Fibroblast of mammary gland (primary cell): Measurements from ENCODE around the gene SPACA5.
A peak's percentile ranks its signal among the peaks of the same experiment; 100 is the strongest.
"Not testable (repeated sequence)": the region's sequence is repeated elsewhere in the genome, so short reads cannot be mapped to it uniquely, and the experiment has no call there.

Source experiments
- DNase-seq: peaks from one replicate; pipeline ENCODE4 v3.0.0-alpha.2; 2010; ENCODE audit warnings: low read depth
- H3K4me3 ChIP-seq: 2 replicates; pipeline ENCODE4 v1.5.1; 2011; ENCODE audit warnings: low read depth, mild to moderate bottlenecking, low read length, moderate library complexity; ENCODE audit not compliant: control insufficient read depth
- TF ChIP-seq, protein P1 (sequence below): conservative IDR thresholded peaks from 2 replicates; pipeline ENCODE4 v1.5.1; 2011; ENCODE audit warnings: low read depth, low read length, inconsistent platforms; ENCODE audit not compliant: control insufficient read depth, insufficient read depth

The SPACA5 gene

DNA sequence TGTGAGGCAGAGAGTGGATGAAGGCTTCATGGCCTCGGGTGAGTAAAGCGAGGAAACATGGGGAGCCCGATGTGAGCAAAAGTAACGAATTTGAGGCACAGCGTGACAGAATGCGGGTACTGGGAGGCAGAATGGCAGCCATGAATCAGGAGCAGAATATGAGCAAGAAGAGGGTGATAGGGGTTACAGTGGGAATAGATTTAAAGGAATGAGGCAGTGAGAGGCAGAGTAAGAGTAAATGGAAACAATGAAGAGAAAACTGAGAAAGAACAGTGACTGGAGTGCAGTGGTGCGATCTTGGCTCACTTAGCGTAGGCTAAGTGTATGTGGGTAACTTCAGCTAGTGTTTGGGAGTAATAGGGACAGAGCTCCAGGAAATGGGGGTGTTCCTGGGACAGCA, at the start of gene SPACA5:
Gene SPACA5, plus strand, starts transcription at position 301 of the 400 bp plus-strand sequence. CDS start 815 bp downstream, outside the sequence.
- H3K4me3 ChIP-seq, DNase-seq: not testable (repeated sequence)

DNA sequence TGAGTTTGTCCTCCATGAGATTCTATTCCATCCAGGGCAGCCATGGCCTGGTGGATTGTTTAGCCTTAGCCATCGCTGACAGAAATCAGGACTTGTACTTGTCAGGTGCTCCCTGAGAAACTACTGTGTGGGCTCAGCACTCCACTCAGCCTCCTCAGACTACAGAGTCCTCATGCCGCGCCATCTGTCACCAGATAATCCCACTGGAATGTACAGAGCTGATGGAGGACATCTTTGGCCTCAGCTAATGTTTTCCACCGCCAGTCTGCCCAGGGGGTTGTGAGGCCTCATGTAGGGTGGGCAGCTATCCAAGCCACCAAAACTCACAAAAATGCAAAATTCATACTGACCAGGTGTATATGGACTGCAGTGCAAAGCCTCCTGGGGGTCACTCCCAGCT, 48.6 kb upstream of the SPACA5 start:
- H3K4me3 ChIP-seq, DNase-seq: not testable (repeated sequence)

DNA sequence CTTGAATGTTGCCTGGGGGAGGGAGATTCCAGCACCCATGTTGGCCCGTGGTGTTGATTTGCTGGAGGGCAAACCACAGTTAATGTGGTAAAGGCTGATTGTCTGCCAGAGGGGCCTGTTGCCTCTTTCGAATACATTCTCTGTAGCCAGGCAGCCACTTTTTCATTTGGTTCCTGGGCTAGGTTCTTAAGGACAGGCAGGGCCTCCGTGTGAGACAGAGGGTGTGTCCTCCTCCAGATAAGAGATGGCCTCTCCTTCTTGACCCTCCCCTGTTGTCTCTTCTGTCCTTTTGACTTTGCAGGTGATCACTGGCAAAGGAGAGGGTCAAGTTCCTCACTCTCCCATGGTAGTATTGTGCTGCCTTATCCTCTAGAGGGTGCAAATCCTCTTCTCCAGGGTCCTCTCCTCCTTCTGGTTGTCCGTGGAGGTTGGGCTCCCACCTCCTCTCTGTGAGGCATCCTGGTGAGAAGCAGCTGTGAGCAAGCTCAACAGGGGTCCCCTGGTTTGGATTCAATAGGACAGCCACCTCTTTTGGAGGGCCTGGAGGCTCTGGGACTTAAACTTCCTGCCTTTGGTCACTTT, 47.9 kb upstream of the SPACA5 start:
- TF ChIP-seq, protein P1, sequence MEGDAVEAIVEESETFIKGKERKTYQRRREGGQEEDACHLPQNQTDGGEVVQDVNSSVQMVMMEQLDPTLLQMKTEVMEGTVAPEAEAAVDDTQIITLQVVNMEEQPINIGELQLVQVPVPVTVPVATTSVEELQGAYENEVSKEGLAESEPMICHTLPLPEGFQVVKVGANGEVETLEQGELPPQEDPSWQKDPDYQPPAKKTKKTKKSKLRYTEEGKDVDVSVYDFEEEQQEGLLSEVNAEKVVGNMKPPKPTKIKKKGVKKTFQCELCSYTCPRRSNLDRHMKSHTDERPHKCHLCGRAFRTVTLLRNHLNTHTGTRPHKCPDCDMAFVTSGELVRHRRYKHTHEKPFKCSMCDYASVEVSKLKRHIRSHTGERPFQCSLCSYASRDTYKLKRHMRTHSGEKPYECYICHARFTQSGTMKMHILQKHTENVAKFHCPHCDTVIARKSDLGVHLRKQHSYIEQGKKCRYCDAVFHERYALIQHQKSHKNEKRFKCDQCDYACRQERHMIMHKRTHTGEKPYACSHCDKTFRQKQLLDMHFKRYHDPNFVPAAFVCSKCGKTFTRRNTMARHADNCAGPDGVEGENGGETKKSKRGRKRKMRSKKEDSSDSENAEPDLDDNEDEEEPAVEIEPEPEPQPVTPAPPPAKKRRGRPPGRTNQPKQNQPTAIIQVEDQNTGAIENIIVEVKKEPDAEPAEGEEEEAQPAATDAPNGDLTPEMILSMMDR, result peak; percentile 22
- H3K4me3 ChIP-seq, result no peak overlapping the region
- peak; percentile 17 for DNase-seq

DNA sequence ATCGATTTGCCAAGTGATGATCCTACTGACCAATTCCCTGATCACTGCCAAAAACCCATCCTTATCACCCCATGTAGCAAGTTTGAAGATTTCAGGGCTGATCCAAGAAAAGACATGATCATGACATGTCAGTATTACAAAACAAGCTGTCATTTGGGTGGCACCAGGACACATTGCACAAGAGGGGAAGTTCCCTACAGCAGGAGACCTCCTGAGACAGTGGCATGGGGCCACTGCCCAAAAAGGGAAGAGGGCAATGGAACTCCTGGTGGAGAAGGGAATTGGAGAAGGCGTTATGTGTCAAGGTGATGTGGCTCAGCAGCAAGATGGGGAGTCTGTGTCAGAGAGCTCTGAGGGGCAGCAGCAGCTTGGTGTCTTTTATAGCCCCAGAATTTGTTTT, 46.4 kb upstream of the SPACA5 start:
- no peak for DNase-seq
- no peak overlapping the region for H3K4me3 ChIP-seq
- TF ChIP-seq, protein P1, result no peak

DNA sequence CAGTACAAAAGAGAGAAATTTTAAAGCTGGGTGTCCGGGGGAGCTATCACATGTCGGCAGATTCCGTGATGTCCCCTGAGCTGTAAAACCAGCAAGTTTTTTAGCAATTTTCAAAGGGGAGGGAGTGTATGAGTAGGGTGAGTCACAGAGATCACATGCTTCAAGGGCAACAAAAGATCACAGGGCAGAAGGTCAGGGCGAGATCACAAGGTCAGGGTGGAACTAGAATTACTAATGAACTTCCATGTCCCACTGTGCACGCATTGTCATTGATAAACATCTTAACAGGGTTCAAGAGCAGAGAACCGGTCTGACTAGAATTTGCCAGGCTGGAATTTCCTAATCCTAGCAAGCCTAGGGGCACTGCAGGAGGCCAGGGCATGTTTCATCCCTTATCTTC, 45.0 kb upstream of the SPACA5 start:
- not testable (repeated sequence) for H3K4me3 ChIP-seq, DNase-seq

DNA sequence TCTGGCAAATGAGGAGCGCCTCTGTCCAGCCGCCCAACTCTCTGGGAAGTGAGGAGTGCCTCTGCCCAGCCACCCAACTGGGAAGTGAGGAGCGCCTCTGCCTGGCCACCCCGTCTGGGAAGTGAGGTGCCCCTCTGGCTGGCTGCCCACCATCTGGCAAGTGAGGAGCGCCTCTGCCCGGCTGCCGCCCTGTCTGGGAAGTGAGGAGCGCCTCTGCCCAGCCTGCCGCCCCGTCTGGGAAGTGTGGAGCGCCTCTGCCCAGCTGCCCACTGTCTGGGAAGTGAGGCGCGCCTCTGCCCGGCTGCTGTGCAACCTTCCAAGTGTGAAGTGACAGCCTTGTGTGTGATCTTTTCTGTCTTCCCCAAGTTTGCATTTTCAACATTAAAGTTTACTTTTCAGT, 41.3 kb upstream of the SPACA5 start:
- not testable (repeated sequence) for DNase-seq, H3K4me3 ChIP-seq

DNA sequence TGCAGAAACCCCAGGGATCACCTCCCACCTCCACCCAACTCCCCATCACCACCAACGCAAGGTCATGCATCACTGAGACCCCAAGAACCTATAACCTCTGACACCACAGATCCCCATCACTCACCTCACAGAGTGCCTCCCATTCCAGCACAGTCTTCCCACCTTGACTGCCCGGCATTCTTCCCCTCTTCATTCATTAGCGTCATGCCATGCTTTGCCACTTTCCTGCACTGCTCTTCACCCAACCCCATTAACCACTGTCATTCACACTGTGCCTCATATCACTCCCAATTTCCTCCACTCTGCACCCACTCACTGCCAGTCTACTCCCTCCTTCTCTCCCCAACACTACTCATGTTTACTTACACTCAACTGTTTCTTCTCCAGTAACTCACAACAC, 33.6 kb upstream of the SPACA5 start:
- DNase-seq, result no peak
- TF ChIP-seq, protein P1, result no peak
- no peak overlapping the region for H3K4me3 ChIP-seq

DNA sequence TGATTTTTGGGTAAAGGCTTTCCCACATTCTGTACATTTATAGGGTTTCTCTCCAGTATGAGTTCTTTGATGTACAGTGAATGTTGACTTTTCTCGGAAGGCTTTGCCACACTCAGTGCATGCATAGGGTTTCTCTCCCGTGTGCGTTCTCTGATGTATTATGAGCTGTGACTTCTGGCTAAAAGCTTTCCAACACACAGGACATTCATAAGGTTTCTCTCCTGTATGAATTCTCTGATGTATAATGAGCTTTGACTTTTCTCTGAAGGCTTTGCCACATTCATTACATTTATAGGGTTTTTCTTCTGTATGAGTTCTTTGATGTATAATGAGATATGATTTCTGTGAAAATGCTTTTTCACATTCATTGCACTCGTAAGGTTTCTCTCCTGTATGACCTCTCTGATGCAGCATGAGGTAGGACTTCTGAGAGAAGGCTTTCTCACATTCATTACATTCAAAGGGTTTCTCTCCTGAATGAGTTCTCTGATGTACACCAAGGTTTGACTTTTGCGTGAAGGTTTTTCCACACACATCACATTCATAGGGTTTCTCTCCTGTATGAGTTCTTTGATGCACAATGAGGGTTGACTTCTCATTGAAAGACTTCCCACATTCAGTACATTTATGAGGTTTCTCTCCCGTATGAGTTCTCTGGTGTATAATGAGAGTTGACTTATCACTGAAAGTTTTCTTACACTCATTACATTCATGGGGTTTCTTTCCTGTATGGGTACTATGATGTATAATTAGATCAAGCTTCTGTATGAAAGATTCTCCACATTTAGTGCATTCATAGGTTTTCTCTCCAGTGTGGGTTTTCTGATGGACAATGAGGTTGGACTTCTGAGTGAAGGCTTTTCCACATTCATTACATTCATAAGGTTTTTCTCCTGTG, 30.3 kb upstream of the SPACA5 start:
- no peak overlapping the region for H3K4me3 ChIP-seq
- TF ChIP-seq, protein P1, result no peak

More for the DNA sequence above, 30.3 kb upstream of the SPACA5 start:
- DNase-seq, result no peak
